ENCODE results near the gene COCH.
"Not testable (repeated sequence)": the region's sequence is repeated elsewhere in the genome, so short reads cannot be mapped to it uniquely, and the experiment has no call there.

The COCH gene

GRCh38 chr14:30928462-30928861 is 54.1 kb downstream of the COCH start:
- DNase-seq (ENCODE audit: low read depth) = no peak

- not testable (repeated sequence) for DNase-seq (ENCODE audit: low read depth)
These were observed 59.6 kb downstream of the COCH start for GRCh38 chr14:30933937-30934336.

- no peak for DNase-seq (ENCODE audit: low read depth)
These were observed 61.1 kb downstream of the COCH start for GRCh38 chr14:30935445-30935844.

- no peak for DNase-seq (ENCODE audit: low read depth)
These were observed 64.3 kb downstream of the COCH start for GRCh38 chr14:30938617-30939016.

Data from activated T-cell treated with anti-CD3 and anti-CD28 coated beads for 1 hour (primary cell).